A549 (cell line): ENCODE measurements around the gene PI4KB. TPM values are rescaled to one million over a fixed set of nuclear protein-coding genes. Genes with fewer than 3 reads are reported as not detected.
A peak's percentile ranks its signal among the peaks of the same experiment; 100 is the strongest.

Experiments
- ATAC-seq, 2 experiments: fragments of 200-7000 bp in 1 of 2; fragments of >200 bp in 1 of 2; cut with Nextera tagmentation in 1 of 2; cut with Tn5 transposase in 1 of 2; 3 replicates each; pipeline versions ENCODE4 v1.8.0 to v1.9.1; 2018 to 2020; ENCODE audit warnings: mild to moderate bottlenecking in 1 of 2, moderate library complexity in 1 of 2
- CTCF ChIA-PET: fragments of 300-600 bp; sonication (Branson Sonifier 250); formaldehyde crosslinking; extraction: SDS; loops from one replicate; lab custom pipeline; 2021; ENCODE audit warnings: antibody characterized with exemption, inconsistent platforms; lab: Yijun Ruan, JAX
- POLR2A ChIA-PET: fragments of 350-600 bp; formaldehyde crosslinking; extraction: SDS; loops from one replicate; lab custom pipeline; 2021; ENCODE audit warnings: antibody characterized with exemption, inconsistent platforms; lab: Yijun Ruan, JAX
- DNase-seq, 2 experiments: peaks; one replicate each; pipeline versions ENCODE4 v3.0.0 to v3.0.0-alpha.2; 2011 to 2016; ENCODE audit warnings: low read depth in 1 of 2, low spot score in 1 of 2
- FAIRE-seq: peaks from 2 replicates; lab custom pipeline; 2011; peaks lifted over from hg19 to GRCh38; lab: Jason Lieb, UNC
- H3K27ac ChIP-seq, 2 experiments: fragments of >200 bp; sonication (Bioruptor Twin); formaldehyde crosslinking; 3 replicates each; pipeline ENCODE4 v1.5.1; 2016 to 2017
- H3K4me1 ChIP-seq: fragments of >200 bp; sonication (Bioruptor Twin); formaldehyde crosslinking; 3 replicates; pipeline ENCODE4 v1.6.1; 2016
- H3K4me2 ChIP-seq: fragments of >200 bp; sonication (Bioruptor Twin); formaldehyde crosslinking; 3 replicates; pipeline ENCODE4 v1.6.1; 2016
- H3K4me3 ChIP-seq: fragments of >200 bp; sonication (Bioruptor Twin); formaldehyde crosslinking; 3 replicates; pipeline ENCODE4 v1.5.1; 2016
- H3K9me3 ChIP-seq: fragments of >200 bp; sonication (Bioruptor Twin); formaldehyde crosslinking; 3 replicates; pipeline ENCODE4 v1.6.1; 2016
- ATOH8 ChIP-seq: fragments of 250-450 bp; sonication (Bioruptor Pico); IDR thresholded peaks from 2 replicates; pipeline ENCODE4 v1.5.0; 2020; ENCODE audit warnings: low read depth, mild to moderate bottlenecking, moderate library complexity
- BHLHE40 ChIP-seq: IDR thresholded peaks from 2 replicates; pipeline ENCODE4 v1.6.1; 2012; ENCODE audit warnings: low read depth, low read length, inconsistent platforms
- CBX2 ChIP-seq: fragments of 200-600 bp; sonication (generic); IDR thresholded peaks from 2 replicates; pipeline ENCODE4 v1.6.1; 2016; ENCODE audit warnings: low read depth, mild to moderate bottlenecking, borderline replicate concordance
- CBX8 ChIP-seq: fragments of 200-600 bp; sonication (generic); IDR thresholded peaks from 2 replicates; pipeline ENCODE4 v1.6.1; 2016
- CHD2 ChIP-seq: fragments of 150-350 bp; IDR thresholded peaks from 2 replicates; pipeline ENCODE4 v1.6.1; 2014; ENCODE audit warnings: low read length; ENCODE audit not compliant: partially characterized antibody
- EHF ChIP-seq: fragments of 250-450 bp; sonication (Bioruptor Pico); IDR thresholded peaks from 2 replicates; pipeline ENCODE4 v1.5.0; 2020; ENCODE audit warnings: mild to moderate bottlenecking
- ELK1 ChIP-seq: fragments of 150-350 bp; IDR thresholded peaks from 2 replicates; pipeline ENCODE4 v1.6.1; 2014; ENCODE audit warnings: low read depth, mild to moderate bottlenecking, low read length
- ESRRA ChIP-seq: fragments of 150-350 bp; IDR thresholded peaks from 2 replicates; pipeline ENCODE4 v1.6.1; 2014; ENCODE audit warnings: mild to moderate bottlenecking, low read length, borderline replicate concordance
- FOSB ChIP-seq: fragments of 250-450 bp; sonication (Bioruptor Pico); IDR thresholded peaks from 2 replicates; pipeline ENCODE4 v1.5.0; 2020; ENCODE audit warnings: mild to moderate bottlenecking, moderate library complexity
- FOSL2 ChIP-seq, 2 experiments: fragments of 450-650 bp in 1 of 2; fragments of >200 bp in 1 of 2; sonication (Bioruptor Twin) in 1 of 2; formaldehyde crosslinking; IDR thresholded peaks; 2 replicates each; pipeline versions ENCODE4 v1.5.0 to v1.6.1; 2016 to 2020; ENCODE audit warnings: mild to moderate bottlenecking in 1 of 2, moderate library complexity in 1 of 2
- HDAC2 ChIP-seq: fragments of 200-600 bp; sonication (generic); IDR thresholded peaks from 2 replicates; pipeline ENCODE4 v1.6.1; 2016
- HOXA7 ChIP-seq: fragments of 250-450 bp; sonication (Bioruptor Pico); IDR thresholded peaks from 2 replicates; pipeline ENCODE4 v1.5.0; 2020; ENCODE audit warnings: mild to moderate bottlenecking, moderate library complexity
- JUNB ChIP-seq: fragments of >200 bp; sonication (Bioruptor Twin); formaldehyde crosslinking; IDR thresholded peaks from 2 replicates; pipeline ENCODE4 v1.6.1; 2016
- KDM5A ChIP-seq: fragments of 200-600 bp; sonication (generic); IDR thresholded peaks from 2 replicates; pipeline ENCODE4 v1.6.1; 2016; ENCODE audit warnings: antibody characterized with exemption, mild to moderate bottlenecking
- MAX ChIP-seq: IDR thresholded peaks from 2 replicates; pipeline ENCODE4 v1.6.1; 2012
- NR3C1 ChIP-seq: fragments of >200 bp; sonication (Bioruptor Twin); formaldehyde crosslinking; IDR thresholded peaks from 3 replicates; pipeline ENCODE4 v1.6.1; 2017
- PHF8 ChIP-seq: fragments of 200-600 bp; sonication (generic); IDR thresholded peaks from 2 replicates; pipeline ENCODE4 v1.6.1; 2016; ENCODE audit warnings: low read depth, mild to moderate bottlenecking, antibody characterized with exemption, moderate library complexity, borderline replicate concordance
- POLR2A ChIP-seq: IDR thresholded peaks from 2 replicates; pipeline ENCODE4 v1.6.1; 2012; ENCODE audit warnings: mild to moderate bottlenecking, low read length
- POLR2AphosphoS2 ChIP-seq: conservative IDR thresholded peaks from 2 replicates; pipeline ENCODE4 v1.6.1; 2012; ENCODE audit warnings: low read length, improper control_type of control experiment, inconsistent platforms
- REST ChIP-seq: fragments of 200-600 bp; sonication (generic); IDR thresholded peaks from 2 replicates; pipeline ENCODE4 v1.6.1; 2016; ENCODE audit warnings: antibody characterized with exemption, mild to moderate bottlenecking, moderate library complexity
- ZNF302 ChIP-seq: fragments of 250-450 bp; sonication (Bioruptor Pico); IDR thresholded peaks from 2 replicates; pipeline ENCODE4 v1.9.0; 2021; ENCODE audit warnings: inconsistent platforms, mild to moderate bottlenecking, moderate library complexity
- ZSCAN20 ChIP-seq: fragments of 250-450 bp; sonication (Bioruptor Pico); IDR thresholded peaks from 2 replicates; pipeline ENCODE4 v1.8.0; 2022; ENCODE audit warnings: mild to moderate bottlenecking, moderate library complexity
- WGBS: methylation state at CpG from one replicate; pipeline ENCODE4 v1.1.6; 2017; ENCODE audit errors: missing lambda C conversion rate; 5-methylcytosine and 5-hydroxymethylcytosine counted together
- polyA plus RNA-seq, 4 experiments: library from polyadenylated mRNA; depleted of rRNA in 3 of 4; stranded (reverse); fragments of >200 nt; fragmentation: RNase III in 1 of 4; extraction: RNeasy Plus Mini Kit Qiagen cat#74134 plus additional on column Dnase treatment in 1 of 4; gene quantifications; 2 replicates in 3 of 4; 3 replicates in 1 of 4; pipeline ENCODE4 v1.2.3, GENCODE V29; 2011 to 2017
- TF ChIP-seq, protein P1 (sequence below): IDR thresholded peaks from 2 replicates; pipeline ENCODE4 v1.6.1; 2012

The PI4KB gene
- polyA plus RNA-seq, 2 of the 4 experiments (the other 2 are of a cell fraction) = 26.8 to 34.4 TPM

GRCh38 chr1:151313501-151313900 is 13.7 kb downstream of the PI4KB start:
- Histone ChIP-seq H3K4me2 (no peak overlapping the region; the same call in 2 of the 3 replicates), H3K27ac (0 out of 6 replicates have a peak overlapping the region, but pooled peaks of 1 of the 2 experiments have one; percentile 1)
- CTCF ChIA-PET = interaction anchor here (0.7 to 42.1 kb wide), 6 partner anchors 12 to 86 kb away, joined by 3 to 831 read pairs (median 4); partner anchors contain the start of gene PSMB4
- 89% methylated on average over 2 of the region's 2 CpGs for WGBS
- ATAC-seq = no peak
- TF ChIP-seq, protein P1, sequence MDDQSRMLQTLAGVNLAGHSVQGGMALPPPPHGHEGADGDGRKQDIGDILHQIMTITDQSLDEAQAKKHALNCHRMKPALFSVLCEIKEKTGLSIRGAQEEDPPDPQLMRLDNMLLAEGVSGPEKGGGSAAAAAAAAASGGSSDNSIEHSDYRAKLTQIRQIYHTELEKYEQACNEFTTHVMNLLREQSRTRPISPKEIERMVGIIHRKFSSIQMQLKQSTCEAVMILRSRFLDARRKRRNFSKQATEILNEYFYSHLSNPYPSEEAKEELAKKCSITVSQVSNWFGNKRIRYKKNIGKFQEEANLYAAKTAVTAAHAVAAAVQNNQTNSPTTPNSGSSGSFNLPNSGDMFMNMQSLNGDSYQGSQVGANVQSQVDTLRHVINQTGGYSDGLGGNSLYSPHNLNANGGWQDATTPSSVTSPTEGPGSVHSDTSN = no peak
- no peak for TF ChIP-seq ELK1
- no peak for TF ChIP-seq NR3C1
- no peak for TF ChIP-seq CBX8
- TF ChIP-seq ZNF302 (CRISPR knock-in tag) = no peak
- no peak for TF ChIP-seq PHF8
- TF ChIP-seq ZSCAN20 (CRISPR knock-in tag) = no peak
- TF ChIP-seq KDM5A = no peak
- TF ChIP-seq BHLHE40 = no peak
- TF ChIP-seq ATOH8 = no peak
- TF ChIP-seq REST = no peak
- no peak for TF ChIP-seq MAX
- no peak for TF ChIP-seq POLR2AphosphoS2
- TF ChIP-seq, all 56 proteins: peak for 0
- no peak for DNase-seq
- POLR2A ChIA-PET = interaction anchor here (1.6 to 1.8 kb wide), 2 partner anchors 14 to 32 kb away, joined by 3 to 5 read pairs; partner anchors contain the start of genes PI4KB and ZNF687
- H3K4me1 ChIP-seq = peaks cover 44% of the 10 kb centered on the region
- H3K4me3 ChIP-seq = no peak overlapping the region
- FAIRE-seq = no peak
- H3K9me3 ChIP-seq = no peaks in the 10 kb centered on the region

GRCh38 chr1:151312826-151313225 is 14.4 kb downstream of the PI4KB start:
- 91% methylated on average over 8 of the region's 8 CpGs for WGBS
- POLR2A ChIA-PET = interaction anchor here (1.6 kb wide), 1 partner anchor 31 kb away, joined by 3 read pairs; the partner anchor contains the start of gene ZNF687
- Histone ChIP-seq H3K27ac (peak overlapping the region in 1 of 2 experiments; percentile 81; a peak in 2 of 6 replicates), H3K4me3 (no peak overlapping the region), H3K4me2 (no peak overlapping the region), H3K4me1 (peaks cover 44% of the 10 kb centered on the region), H3K9me3 (no peaks in the 10 kb centered on the region)
- ATAC-seq (no peak), DNase-seq (no peak), FAIRE-seq (no peak)
- CTCF ChIA-PET = interaction anchor here (1.3 to 42.1 kb wide), 4 partner anchors 12 to 61 kb away, joined by 3 to 831 read pairs (median 38); no protein-coding TSS in a partner anchor
- no peak for TF ChIP-seq FOSL2 (IDR thresholded peaks at IDR 0.05)
- no peak for TF ChIP-seq FOSL2 (CRISPR knock-in tag; IDR thresholded peaks at IDR 0.05)
- no peak for TF ChIP-seq KDM5A
- TF ChIP-seq CHD2 = no peak
- no peak for TF ChIP-seq HOXA7
- no peak for TF ChIP-seq POLR2A
- no peak for TF ChIP-seq ESRRA
- TF ChIP-seq HDAC2 = no peak
- no peak for TF ChIP-seq JUNB
- TF ChIP-seq CBX2 = no peak
- no peak for TF ChIP-seq FOSB (CRISPR knock-in tag)
- TF ChIP-seq EHF (CRISPR knock-in tag) = no peak
- TF ChIP-seq, all 56 proteins: peak for 0
